ENCODE results near the gene WWOX. TPM values are rescaled to one million over a fixed set of nuclear protein-coding genes. Genes with fewer than 3 reads are reported as not detected.

Gene WWOX
- total and polyA plus RNA-seq, 2 donors (not counting 3 experiments of a cell fraction or from before 2014, with no cell fraction given) = 6.2 to 12.5 TPM

GRCh38 chr16:78192734-78193488 is 93.5 kb downstream of the WWOX start:
- H4K20me1 ChIP-seq (replicated peaks; ENCODE audit: control insufficient read depth, extremely low read depth, insufficient read depth, low read length) = no peaks in the 10 kb centered on the region
- no peak overlapping the region for H2AFZ ChIP-seq (ENCODE audit: low read depth, low read length)
- H3K36me3 ChIP-seq (ENCODE audit: control insufficient read depth in 2 of 2, extremely low read depth in 1 of 2, insufficient read depth in 2 of 2, low read length in 2 of 2) = no peaks in the 10 kb centered on the region
- no peaks in the 10 kb centered on the region for H3K9me1 ChIP-seq (replicated peaks; ENCODE audit: control insufficient read depth, extremely low read depth, insufficient read depth, low read length)
- no peak overlapping the region for H3K4me3 ChIP-seq (replicated peaks in 1 of 3; ENCODE audit: insufficient read depth in 1 of 3, low read depth in 1 of 3, low read length in 3 of 3)
- FAIRE-seq = no peak
- no peak overlapping the region for H3K4me2 ChIP-seq (ENCODE audit: insufficient read depth, low read length)
- no peak for TF ChIP-seq POLR2AphosphoS5 (IDR thresholded peaks at IDR 0.05; ENCODE audit: insufficient read depth, low read depth, low read length)
- no peak for TF ChIP-seq POLR2A (IDR thresholded peaks at IDR 0.05; ENCODE audit: low read depth, low read length)
- no peak for TF ChIP-seq MYC (IDR thresholded peaks at IDR 0.05; ENCODE audit: low read depth, low read length)
- TF ChIP-seq MAX (IDR thresholded peaks at IDR 0.05; ENCODE audit: insufficient read depth, insufficient read length) = no peak
- TF ChIP-seq FOS (IDR thresholded peaks at IDR 0.05; ENCODE audit: borderline replicate concordance, insufficient read depth, low read length) = no peak
- TF ChIP-seq GATA2 (IDR thresholded peaks at IDR 0.05; ENCODE audit: insufficient read depth, insufficient read length, low read depth, low read length) = no peak
- TF ChIP-seq CTCF (IDR thresholded peaks at IDR 0.05; ENCODE audit: extremely low read depth in 1 of 2, insufficient read depth in 1 of 2, low read depth in 1 of 2, low read length in 2 of 2) = no peak
- no peak for TF ChIP-seq JUN (IDR thresholded peaks at IDR 0.05; ENCODE audit: borderline replicate concordance, insufficient read depth, insufficient read length, low read depth)
- no peak for TF ChIP-seq EZH2 (IDR thresholded peaks at IDR 0.05; ENCODE audit: borderline replicate concordance, low read depth, low read length, severe bottlenecking)
- H3K27ac ChIP-seq (ENCODE audit: insufficient read depth, low read depth, low read length) = no peak overlapping the region
- ChIA-PET CTCF (no interaction called here), POLR2A (no interaction called here)
- H3K27me3 ChIP-seq (ENCODE audit: control insufficient read depth in 2 of 2, insufficient read depth in 2 of 2, low read length in 2 of 2) = no peaks in the 10 kb centered on the region
- no peaks in the 10 kb centered on the region for H3K4me1 ChIP-seq (ENCODE audit: control insufficient read depth, extremely low read depth, insufficient read depth, low read length)
- no peaks in the 10 kb centered on the region for H3K9me3 ChIP-seq (replicated peaks; ENCODE audit: control insufficient read depth, insufficient read depth, low read length)
- dilution Hi-C loops (cut with MboI; ENCODE audit: extremely low pct_ligation_motif_present, low sequenced_read_pairs) = no loop called here
- intact Hi-C loops (cut with micrococcal nuclease) = no loop called here
- no peaks in the 10 kb centered on the region for H3K79me2 ChIP-seq (ENCODE audit: control insufficient read depth, insufficient read depth, low read length)
- DNase-seq (ENCODE audit: low read depth, low spot score) = no peak
- no peak overlapping the region for H3K9ac ChIP-seq (replicated peaks; ENCODE audit: extremely low read depth, insufficient read depth, low read length)
- BruUV-seq (replicated peaks) = no TSS peak
